K562 (cell line): ENCODE measurements around the gene SAMD4A.

Experiments used
- EWSR1 ChIP-seq: fragments of 450-650 bp; IDR thresholded peaks from 2 replicates; pipeline ENCODE4 v1.6.1; 2018; ENCODE audit warnings: borderline replicate concordance, mild to moderate bottlenecking, low read depth, moderate library complexity; ENCODE audit not compliant: partially characterized antibody
- IFI16 ChIP-seq: fragments of 250-450 bp; sonication (Bioruptor Pico); IDR thresholded peaks from 2 replicates; pipeline ENCODE4 v2.1.2; 2022; ENCODE audit warnings: mild to moderate bottlenecking, inconsistent platforms
- MCM3 ChIP-seq: fragments of 450-650 bp; IDR thresholded peaks from 2 replicates; pipeline ENCODE4 v1.6.1; 2016
- NFATC3 ChIP-seq: fragments of 450-650 bp; IDR thresholded peaks from 2 replicates; pipeline ENCODE4 v1.6.1; 2017; ENCODE audit warnings: mild to moderate bottlenecking
- PHF8 ChIP-seq: fragments of 200-600 bp; sonication (generic); IDR thresholded peaks from 2 replicates; pipeline ENCODE4 v1.6.1; 2012; ENCODE audit warnings: mixed run types, mild to moderate bottlenecking, inconsistent platforms, low read length, moderate library complexity, borderline replicate concordance
- SMARCA5 ChIP-seq: fragments of 450-650 bp; IDR thresholded peaks from 2 replicates; pipeline ENCODE4 v1.6.1; 2016
- SRF ChIP-seq, 2 experiments: fragments of 250-450, 450-650 bp in 1 of 2; sonication (Bioruptor Pico) in 1 of 2; sonication (generic) in 1 of 2; formaldehyde crosslinking; IDR thresholded peaks; 2 replicates each; pipeline versions ENCODE4 v1.5.0 to v1.5.1; 2020 to 2022; ENCODE audit warnings: mild to moderate bottlenecking in 1 of 2, missing genetic modification reagents in 1 of 2
- TARDBP ChIP-seq: fragments of 450-650 bp; IDR thresholded peaks from 2 replicates; pipeline ENCODE4 v1.6.1; 2016
- ZKSCAN8 ChIP-seq: fragments of 200-800 bp; sonication (Bioruptor generic); IDR thresholded peaks from 2 replicates; pipeline ENCODE4 v1.6.1; 2016; ENCODE audit warnings: missing genetic modification characterization, missing compliant biosample characterization
- ZNF780A ChIP-seq: fragments of 250-450 bp; sonication (Bioruptor Pico); IDR thresholded peaks from 2 replicates; pipeline ENCODE4 v1.5.0; 2021; ENCODE audit warnings: mild to moderate bottlenecking
- TF ChIP-seq, protein P1 (sequence below), 3 experiments: IDR thresholded peaks in 2 of 3; conservative IDR thresholded peaks in 1 of 3; 2 replicates each; pipeline ENCODE4 v1.5.1; 2011 to 2012; ENCODE audit warnings: low read length in 3 of 3, mild to moderate bottlenecking in 3 of 3, control low read depth in 2 of 3, improper control_type of control experiment in 1 of 3, inconsistent platforms in 1 of 3, low read depth in 1 of 3, mixed read lengths in 1 of 3, moderate library complexity in 1 of 3; ENCODE audit not compliant: insufficient read depth in 2 of 3
- TF ChIP-seq, protein P2 (sequence below): sonication (generic); formaldehyde crosslinking; IDR thresholded peaks from 2 replicates; pipeline ENCODE4 v1.9.0; 2022; ENCODE audit warnings: mild to moderate bottlenecking, missing genetic modification reagents

DNA sequence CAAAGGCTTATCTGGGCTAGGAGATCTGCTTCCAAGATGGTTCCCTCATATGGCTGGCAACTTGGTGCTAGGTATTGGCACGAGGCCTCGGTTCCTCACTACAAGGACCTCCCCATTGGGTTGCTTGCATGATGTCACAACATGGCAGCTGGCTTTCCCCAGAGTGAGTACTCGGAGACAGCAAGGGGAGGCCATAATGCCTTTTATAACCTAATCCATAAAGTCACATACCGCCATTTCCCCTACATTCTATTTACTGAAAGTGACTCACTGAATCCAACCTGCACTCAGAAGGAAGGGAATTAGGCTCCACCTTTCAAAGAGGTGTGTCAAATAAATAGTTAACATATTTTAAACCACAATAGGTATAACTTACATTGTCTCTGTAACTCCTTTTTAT is 130.9 kb downstream of the SAMD4A start:
- TF ChIP-seq, protein P1, sequence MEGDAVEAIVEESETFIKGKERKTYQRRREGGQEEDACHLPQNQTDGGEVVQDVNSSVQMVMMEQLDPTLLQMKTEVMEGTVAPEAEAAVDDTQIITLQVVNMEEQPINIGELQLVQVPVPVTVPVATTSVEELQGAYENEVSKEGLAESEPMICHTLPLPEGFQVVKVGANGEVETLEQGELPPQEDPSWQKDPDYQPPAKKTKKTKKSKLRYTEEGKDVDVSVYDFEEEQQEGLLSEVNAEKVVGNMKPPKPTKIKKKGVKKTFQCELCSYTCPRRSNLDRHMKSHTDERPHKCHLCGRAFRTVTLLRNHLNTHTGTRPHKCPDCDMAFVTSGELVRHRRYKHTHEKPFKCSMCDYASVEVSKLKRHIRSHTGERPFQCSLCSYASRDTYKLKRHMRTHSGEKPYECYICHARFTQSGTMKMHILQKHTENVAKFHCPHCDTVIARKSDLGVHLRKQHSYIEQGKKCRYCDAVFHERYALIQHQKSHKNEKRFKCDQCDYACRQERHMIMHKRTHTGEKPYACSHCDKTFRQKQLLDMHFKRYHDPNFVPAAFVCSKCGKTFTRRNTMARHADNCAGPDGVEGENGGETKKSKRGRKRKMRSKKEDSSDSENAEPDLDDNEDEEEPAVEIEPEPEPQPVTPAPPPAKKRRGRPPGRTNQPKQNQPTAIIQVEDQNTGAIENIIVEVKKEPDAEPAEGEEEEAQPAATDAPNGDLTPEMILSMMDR (IDR thresholded peaks at IDR 0.05 in 2 of 3, conservative IDR thresholded peaks at IDR 0.05 in 1 of 3; ENCODE audit: insufficient read depth in 2 of 3, low read depth in 1 of 3, low read length in 3 of 3), result no peak
- TF ChIP-seq ZNF780A (CRISPR knock-in tag) (no peak), ZKSCAN8 (CRISPR knock-in tag) (no peak), NFATC3 (no peak), IFI16 (CRISPR knock-in tag) (no peak), PHF8 (no peak), TARDBP (no peak), SRF (CRISPR knock-in tag; IDR thresholded peaks at IDR 0.05) (no peak), EWSR1 (no peak), SMARCA5 (no peak), MCM3 (no peak)
- TF ChIP-seq, protein P2, sequence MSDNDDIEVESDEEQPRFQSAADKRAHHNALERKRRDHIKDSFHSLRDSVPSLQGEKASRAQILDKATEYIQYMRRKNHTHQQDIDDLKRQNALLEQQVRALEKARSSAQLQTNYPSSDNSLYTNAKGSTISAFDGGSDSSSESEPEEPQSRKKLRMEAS (CRISPR knock-in tag), result no peak
